ENCODE results near the gene NRBF2.
A peak's percentile ranks its signal among the peaks of the same experiment; 100 is the strongest.

NRBF2 gene

DNA sequence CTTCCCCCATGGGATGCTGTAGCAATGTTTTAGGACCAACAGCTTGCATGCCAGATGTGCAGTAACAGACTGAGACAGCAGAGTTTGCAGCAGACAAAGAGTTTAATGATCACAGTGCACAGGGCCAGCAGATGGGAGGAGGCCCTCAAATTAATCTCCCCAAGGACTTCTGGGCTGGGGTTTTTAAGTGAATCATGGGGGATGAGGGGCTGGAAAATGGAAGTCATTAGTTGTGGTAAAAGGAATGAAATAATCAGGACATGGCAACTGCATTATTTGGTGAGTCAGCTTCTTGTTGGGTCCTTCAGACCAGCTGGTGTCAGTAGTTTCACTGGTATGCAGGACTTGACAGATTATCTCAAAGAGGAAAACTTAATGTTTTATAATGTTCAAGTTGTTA lies 12.6 kb upstream of the NRBF2 start:
- Histone ChIP-seq H3K9me3 (no peaks in the 10 kb centered on the region), H3K27me3 (no peaks in the 10 kb centered on the region), H3K4me1 (no peaks in the 10 kb centered on the region), H3K36me3 (no peaks in the 10 kb centered on the region), H3K27ac (no peak overlapping the region), H3K4me2 (no peak overlapping the region), H3K9ac (no peak overlapping the region), H4K20me1 (no peaks in the 10 kb centered on the region), H3K4me3 (no peak overlapping the region)
- no peak for TF ChIP-seq Cebpa-rat (IDR thresholded peaks at IDR 0.05)

GRCh38 chr10:63123727-63124362 lies 9.3 kb upstream of the NRBF2 start:
- H3K4me2 ChIP-seq, result no peak overlapping the region
- no peaks in the 10 kb centered on the region for H3K4me1 ChIP-seq
- no peaks in the 10 kb centered on the region for H3K36me3 ChIP-seq
- H3K27ac ChIP-seq, result no peak overlapping the region
- H3K27me3 ChIP-seq, result no peaks in the 10 kb centered on the region
- H4K20me1 ChIP-seq, result no peaks in the 10 kb centered on the region
- no peaks in the 10 kb centered on the region for H3K9me3 ChIP-seq
- no peak overlapping the region for H3K4me3 ChIP-seq
- no peak for TF ChIP-seq Cebpa-rat (IDR thresholded peaks at IDR 0.05)
- H3K9ac ChIP-seq, result no peak overlapping the region

- Histone ChIP-seq H3K4me1 (no peaks in the 10 kb centered on the region), H3K4me2 (no peak overlapping the region), H4K20me1 (no peaks in the 10 kb centered on the region), H3K9me3 (no peaks in the 10 kb centered on the region), H3K36me3 (no peaks in the 10 kb centered on the region), H3K27me3 (no peaks in the 10 kb centered on the region), H3K27ac (no peak overlapping the region), H3K9ac (no peak overlapping the region), H3K4me3 (no peak overlapping the region)
- TF ChIP-seq Cebpa-rat (IDR thresholded peaks at IDR 0.05), result no peak
Measured at GRCh38 chr10:63125459-63125858, 7.7 kb upstream of the NRBF2 start.

DNA sequence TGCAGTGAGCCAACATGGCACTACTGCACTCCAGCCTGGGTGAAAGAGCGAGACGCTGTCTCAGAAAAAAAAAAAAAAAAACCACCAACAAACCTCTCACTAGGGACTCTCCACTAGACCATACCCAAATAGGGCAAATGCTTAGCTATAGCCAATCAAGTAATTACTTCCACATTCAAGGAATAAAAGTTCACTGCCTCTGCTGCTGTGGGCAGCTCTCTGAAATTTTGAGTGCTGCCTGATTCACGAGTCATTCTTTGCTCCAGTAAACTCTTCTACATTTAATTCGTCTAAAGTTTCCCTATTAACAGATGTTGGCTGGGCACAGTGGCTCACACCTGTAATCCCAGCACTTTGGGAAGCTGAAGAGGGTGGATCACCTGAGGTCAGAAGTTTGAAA lies 4.7 kb upstream of the NRBF2 start:
- no peak for TF ChIP-seq Cebpa-rat (IDR thresholded peaks at IDR 0.05)
- Histone ChIP-seq H3K27ac (no peak overlapping the region), H3K4me3 (no peak overlapping the region), H3K4me2 (no peak overlapping the region), H3K27me3 (no peaks in the 10 kb centered on the region), H4K20me1 (no peaks in the 10 kb centered on the region), H3K36me3 (no peaks in the 10 kb centered on the region), H3K4me1 (no peaks in the 10 kb centered on the region), H3K9ac (no peak overlapping the region), H3K9me3 (peaks cover 8% of the 10 kb centered on the region)

- peaks cover 9% of the 10 kb centered on the region; the same call in 1 of the 2 replicates for H4K20me1 ChIP-seq
- no peak overlapping the region for H3K27ac ChIP-seq
- H3K9me3 ChIP-seq, result peaks cover 8% of the 10 kb centered on the region
- no peak overlapping the region for H3K4me2 ChIP-seq
- H3K36me3 ChIP-seq, result no peaks in the 10 kb centered on the region
- H3K4me3 ChIP-seq, result no peak overlapping the region
- peaks cover 10% of the 10 kb centered on the region for H3K4me1 ChIP-seq
- TF ChIP-seq Cebpa-rat (IDR thresholded peaks at IDR 0.05), result no peak
- H3K27me3 ChIP-seq, result no peaks in the 10 kb centered on the region
- no peak overlapping the region for H3K9ac ChIP-seq
Measured at GRCh38 chr10:63129888-63130287, 3.2 kb upstream of the NRBF2 start.

DNA sequence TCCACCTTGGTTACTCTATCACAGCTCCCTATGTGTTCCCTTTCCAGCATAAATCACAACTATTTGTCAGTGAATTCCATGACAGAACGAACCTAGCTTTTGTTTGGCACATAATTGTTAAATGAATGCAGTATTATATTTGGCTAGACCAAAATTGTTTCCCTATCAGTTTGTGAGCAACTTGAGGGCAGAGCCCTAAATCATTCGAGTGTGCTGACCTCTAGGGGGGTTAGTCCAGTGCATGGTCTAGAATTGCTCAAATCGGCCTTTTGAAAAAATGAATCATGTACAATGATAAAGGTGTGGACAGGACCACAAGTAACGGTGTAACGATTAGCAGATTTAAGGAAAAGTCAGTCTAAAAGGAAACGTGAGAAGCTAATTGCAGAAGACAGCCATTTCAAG lies 475 bp upstream of the NRBF2 start:
- Histone ChIP-seq H3K9ac (no peak overlapping the region), H4K20me1 (peaks cover 37% of the 10 kb centered on the region; the same call in 1 of the 2 replicates), H3K4me3 (peak overlapping the region; percentile 97), H3K4me2 (peak overlapping the region; percentile 88), H3K36me3 (peaks cover 4% of the 10 kb centered on the region; the same call in 1 of the 2 replicates), H3K27me3 (no peaks in the 10 kb centered on the region), H3K9me3 (peaks cover 8% of the 10 kb centered on the region), H3K27ac (no peak overlapping the region), H3K4me1 (peaks cover 13% of the 10 kb centered on the region)
- TF ChIP-seq Cebpa-rat (IDR thresholded peaks at IDR 0.05), result no peak

DNA sequence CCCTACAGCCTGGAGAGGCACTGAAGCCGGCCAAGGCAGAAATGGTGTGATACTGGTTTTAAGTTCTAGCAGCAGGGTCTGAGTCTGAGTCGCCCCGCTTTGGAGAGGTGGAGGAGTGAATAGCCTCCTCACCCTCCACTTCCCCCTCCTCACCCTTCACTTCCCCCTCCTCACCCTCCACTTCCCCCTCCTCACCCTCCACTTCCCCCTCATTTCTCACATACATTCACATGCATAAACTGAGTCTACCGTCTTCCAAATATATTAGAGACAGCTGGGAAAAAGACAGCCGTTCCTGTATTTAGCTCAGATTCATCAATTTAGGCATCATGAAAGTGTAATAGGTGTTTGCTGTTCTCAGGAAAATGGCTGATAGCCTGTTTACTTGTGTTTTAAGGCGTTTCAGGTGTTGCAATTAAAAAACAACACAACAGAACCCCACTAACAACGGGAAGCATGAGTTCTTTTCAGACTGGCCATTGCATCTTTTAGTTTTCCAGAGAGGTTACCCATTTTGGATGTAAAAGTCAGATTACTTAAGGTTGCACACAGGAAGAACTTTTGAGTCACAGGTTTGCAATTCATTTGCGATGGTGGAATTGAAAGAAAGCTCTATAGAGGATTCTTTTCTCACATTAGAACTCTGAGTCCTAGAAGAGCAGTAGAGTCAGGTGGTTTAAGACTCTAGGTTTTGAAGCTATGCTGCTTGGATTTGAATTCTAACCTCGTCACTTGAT lies 861 bp downstream of the NRBF2 start:
- H3K27me3 ChIP-seq, result no peaks in the 10 kb centered on the region
- H3K9ac ChIP-seq, result peak overlapping the region; percentile 95
- peaks cover 16% of the 10 kb centered on the region for H3K36me3 ChIP-seq
- peak overlapping the region; percentile 88 for H3K4me2 ChIP-seq
- H4K20me1 ChIP-seq, result peaks cover 50% of the 10 kb centered on the region
- peaks cover 13% of the 10 kb centered on the region for H3K4me1 ChIP-seq
- H3K27ac ChIP-seq, result peak overlapping the region; percentile 92
- no peak for TF ChIP-seq Cebpa-rat (IDR thresholded peaks at IDR 0.05)
- H3K9me3 ChIP-seq, result peaks cover 8% of the 10 kb centered on the region
- H3K4me3 ChIP-seq, result peak overlapping the region; percentile 97

- Histone ChIP-seq H3K36me3 (peaks cover 39% of the 10 kb centered on the region), H3K27ac (no peak overlapping the region), H3K27me3 (no peaks in the 10 kb centered on the region), H4K20me1 (peaks cover 84% of the 10 kb centered on the region), H3K9me3 (peaks cover 4% of the 10 kb centered on the region), H3K4me2 (no peak overlapping the region), H3K9ac (no peak overlapping the region), H3K4me3 (no peak overlapping the region), H3K4me1 (peaks cover 13% of the 10 kb centered on the region)
- TF ChIP-seq Cebpa-rat (IDR thresholded peaks at IDR 0.05), result no peak
Measured at GRCh38 chr10:63137306-63137705, 4.2 kb downstream of the NRBF2 start.

DNA sequence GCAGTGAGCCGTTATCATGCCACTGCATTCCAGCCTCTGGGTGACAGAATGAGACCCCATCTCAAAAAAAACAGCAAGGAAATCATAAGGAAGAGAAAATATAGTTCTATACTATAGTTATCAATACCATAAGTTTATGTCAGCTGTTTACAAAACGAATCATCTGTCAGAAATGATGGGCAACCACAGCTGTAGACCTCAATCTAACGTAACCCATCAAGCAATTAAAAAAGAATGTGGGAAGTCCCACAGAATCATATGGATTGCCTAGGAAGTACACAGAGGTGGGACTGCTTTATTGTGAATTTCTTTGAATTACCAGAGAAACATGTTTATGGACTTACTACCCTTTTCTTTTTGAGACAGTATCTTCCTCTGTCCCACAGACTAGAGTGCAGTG lies 6.9 kb downstream of the NRBF2 start:
- peaks cover 99% of the 10 kb centered on the region for H4K20me1 ChIP-seq
- H3K9ac ChIP-seq, result no peak overlapping the region
- no peaks in the 10 kb centered on the region for H3K27me3 ChIP-seq
- no peak overlapping the region for H3K4me2 ChIP-seq
- no peak for TF ChIP-seq Cebpa-rat (IDR thresholded peaks at IDR 0.05)
- no peaks in the 10 kb centered on the region for H3K9me3 ChIP-seq
- H3K4me1 ChIP-seq, result peaks cover 2% of the 10 kb centered on the region
- H3K27ac ChIP-seq, result no peak overlapping the region
- no peak overlapping the region for H3K4me3 ChIP-seq
- peaks cover 56% of the 10 kb centered on the region for H3K36me3 ChIP-seq

- no peak overlapping the region for H3K27ac ChIP-seq
- peaks cover 98% of the 10 kb centered on the region for H4K20me1 ChIP-seq
- H3K9me3 ChIP-seq, result no peaks in the 10 kb centered on the region
- no peak overlapping the region for H3K4me3 ChIP-seq
- TF ChIP-seq Cebpa-rat (IDR thresholded peaks at IDR 0.05), result no peak
- peaks cover 70% of the 10 kb centered on the region for H3K36me3 ChIP-seq
- H3K4me1 ChIP-seq, result no peaks in the 10 kb centered on the region
- no peak overlapping the region for H3K9ac ChIP-seq
- H3K27me3 ChIP-seq, result no peaks in the 10 kb centered on the region
- no peak overlapping the region for H3K4me2 ChIP-seq
Measured at GRCh38 chr10:63142136-63142535, 9.0 kb downstream of the NRBF2 start.

Data from BLaER1 (cell line).